ENCODE results near the gene UBR3. TPM values are rescaled to one million over a fixed set of nuclear protein-coding genes. Genes with fewer than 3 reads are reported as not detected.
"Not testable (repeated sequence)": the region's sequence is repeated elsewhere in the genome, so short reads cannot be mapped to it uniquely, and the experiment has no call there.

The UBR3 gene
- total and polyA plus RNA-seq, 4 experiments from 2014 or later: 4.3 to 43.5 (median 27.6) TPM

DNA sequence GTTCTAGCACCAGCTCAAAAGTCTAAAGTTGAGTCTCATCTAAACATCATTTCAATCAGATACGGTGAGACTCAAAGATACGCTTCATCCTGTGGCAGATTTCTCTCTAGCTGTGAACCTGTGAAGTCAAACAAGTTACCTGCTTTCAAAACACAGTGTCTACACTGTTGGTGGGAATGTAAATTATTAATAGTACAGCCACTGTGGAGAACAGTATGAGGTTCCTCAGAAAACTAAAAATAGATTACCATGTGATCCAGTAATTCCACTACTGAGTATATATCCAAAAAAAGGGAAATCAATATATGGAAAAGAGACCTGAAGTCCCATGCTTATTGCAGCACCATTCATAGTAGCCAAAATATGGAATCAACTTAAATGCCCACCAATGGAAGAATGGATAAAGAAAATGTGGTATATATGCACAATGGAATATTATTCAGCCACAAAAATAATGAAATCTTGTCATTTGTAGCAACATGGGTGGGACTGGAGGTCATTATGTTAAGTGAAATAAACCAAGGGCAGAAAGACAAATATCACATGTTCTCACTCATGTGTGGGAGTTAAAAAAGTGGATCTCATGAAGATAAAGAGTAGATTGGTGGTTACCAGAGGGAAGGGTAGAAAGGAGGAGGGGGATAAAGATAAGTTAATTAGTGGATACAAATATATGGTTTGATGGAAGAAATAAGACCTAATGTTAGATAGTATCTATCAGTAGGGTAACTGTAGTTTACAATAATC lies 11.7 kb downstream of the UBR3 start:
- DNase-seq: no peak
- peaks cover 4 to 9% of the 10 kb centered on the region in 2 donors for H3K36me3 Mint-ChIP-seq
- H3K27ac ChIP-seq (ENCODE audit: low read depth, low read length): no peak overlapping the region
- H3K4me3 ChIP-seq (ENCODE audit: low read length in 2 of 2): no peak overlapping the region
- no peaks in the 10 kb centered on the region for H3K27me3 Mint-ChIP-seq
- ChIA-PET CTCF (ENCODE audit: partially characterized antibody) (interaction anchor here (1.8 kb wide), 1 partner anchor 14 kb away, joined by 5 read pairs; the partner anchor contains the start of gene METTL5), POLR2A (ENCODE audit: partially characterized antibody) (no interaction called here)
- H3K9me3 ChIP-seq (ENCODE audit: control insufficient read depth in 1 of 2, low read length in 2 of 2): no peaks in the 10 kb centered on the region
- peaks cover 24% of the 10 kb centered on the region for H3K4me1 ChIP-seq (ENCODE audit: insufficient read depth, low read length)
- H3K27me3 ChIP-seq (ENCODE audit: insufficient read depth, low read length): no peaks in the 10 kb centered on the region
- intact Hi-C loops (cut with micrococcal nuclease): no loop called here
- H3K4me1 Mint-ChIP-seq: peaks cover 34 to 75% (median 53%) of the 10 kb centered on the region in 4 donors
- H3K4me3 Mint-ChIP-seq: no peak overlapping the region
- H3K9me3 Mint-ChIP-seq: no peaks in the 10 kb centered on the region
- peak overlapping the region in 3 of 7 donors; percentile 28 to 75 (median 70) for H3K27ac Mint-ChIP-seq
- no peaks in the 10 kb centered on the region for H3K36me3 ChIP-seq (ENCODE audit: insufficient read depth, low read length)

DNA sequence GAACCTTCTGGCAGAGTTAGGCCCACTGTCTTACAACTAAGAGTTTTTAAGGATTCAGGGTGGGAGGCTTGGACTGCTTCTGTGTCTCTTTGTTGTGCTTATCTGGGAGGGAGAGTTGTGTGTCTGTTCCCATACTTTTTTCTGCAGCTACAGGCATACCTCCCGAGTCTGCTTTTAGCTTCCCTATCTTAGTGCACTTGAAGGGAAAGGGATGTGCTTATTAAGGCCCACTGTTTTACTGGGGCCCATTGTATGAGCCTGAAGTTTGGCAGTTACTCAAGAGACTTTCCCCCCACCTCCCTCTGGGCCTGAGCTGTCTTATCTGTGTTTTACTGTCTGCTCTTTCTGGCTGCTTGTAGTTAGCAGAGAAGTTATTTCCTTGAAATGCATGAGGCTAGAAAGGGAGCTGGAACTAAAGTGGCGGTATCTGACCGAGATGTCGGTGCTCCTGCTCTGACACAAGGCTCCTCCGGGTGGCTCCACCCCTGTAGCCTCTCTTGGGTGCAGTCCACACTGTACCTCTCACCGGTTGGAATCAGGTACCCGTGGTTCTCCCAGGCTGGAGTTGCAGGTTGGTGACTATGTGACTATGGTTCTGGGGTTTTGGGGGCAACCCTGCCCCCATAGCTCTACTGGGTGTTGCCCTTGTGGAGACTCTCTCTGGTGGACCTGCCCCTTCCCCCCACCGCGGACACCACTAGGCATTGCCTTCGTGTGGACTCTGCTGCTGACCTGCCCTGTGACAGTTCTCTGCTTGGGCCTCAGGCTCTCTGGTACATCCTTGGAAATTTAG lies 12.9 kb downstream of the UBR3 start:
- no peaks in the 10 kb centered on the region for H3K27me3 Mint-ChIP-seq
- intact Hi-C loops (cut with micrococcal nuclease): no loop called here
- Histone ChIP-seq H3K36me3 (ENCODE audit: insufficient read depth, low read length) (no peaks in the 10 kb centered on the region), H3K4me3 (ENCODE audit: low read length in 2 of 2) (no peak overlapping the region), H3K27ac (ENCODE audit: low read depth, low read length) (no peak overlapping the region), H3K4me1 (ENCODE audit: insufficient read depth, low read length) (peaks cover 14% of the 10 kb centered on the region), H3K9me3 (ENCODE audit: control insufficient read depth in 1 of 2, low read length in 2 of 2) (no peaks in the 10 kb centered on the region), H3K27me3 (ENCODE audit: insufficient read depth, low read length) (no peaks in the 10 kb centered on the region)
- H3K36me3 Mint-ChIP-seq: peaks cover 5 to 14% of the 10 kb centered on the region in 2 donors
- ChIA-PET POLR2A (ENCODE audit: partially characterized antibody) (no interaction called here), CTCF (ENCODE audit: partially characterized antibody) (interaction anchor here (1.8 kb wide), 1 partner anchor 15 kb away, joined by 5 read pairs; the partner anchor contains the start of gene METTL5)
- peaks cover 31 to 70% (median 46%) of the 10 kb centered on the region in 4 donors for H3K4me1 Mint-ChIP-seq
- no peaks in the 10 kb centered on the region for H3K9me3 Mint-ChIP-seq
- DNase-seq: no peak
- peak overlapping the region in 4 of 7 donors; percentile 12 to 62 (median 30) for H3K27ac Mint-ChIP-seq
- H3K4me3 Mint-ChIP-seq: peak overlapping the region in 1 of 8 donors; percentile 47

DNA sequence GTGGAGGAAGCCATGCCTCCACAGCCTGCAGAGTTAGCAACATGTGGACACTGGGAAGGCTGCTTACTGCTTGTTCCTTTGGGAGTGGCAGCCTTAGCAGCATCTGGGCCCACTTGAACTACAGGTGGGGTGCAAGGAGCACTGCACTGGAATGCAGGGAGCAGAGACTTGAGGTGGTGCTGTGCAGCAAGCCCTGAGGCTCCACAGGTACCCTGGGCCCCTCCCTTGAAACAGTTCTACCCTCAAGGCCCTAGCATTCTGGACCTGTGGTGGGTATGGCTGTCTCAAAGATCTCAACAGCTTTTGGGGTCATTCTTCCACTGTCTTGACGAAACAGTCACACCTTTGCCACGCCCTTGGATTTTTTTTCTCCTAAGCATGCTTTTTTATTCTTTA lies 13.5 kb downstream of the UBR3 start:
- CTCF ChIA-PET (ENCODE audit: partially characterized antibody): interaction anchor here (1.8 kb wide), 1 partner anchor 16 kb away, joined by 5 read pairs; the partner anchor contains the start of gene METTL5
- intact Hi-C loops (cut with micrococcal nuclease): no loop called here
- Histone ChIP-seq H3K4me3 (ENCODE audit: low read length in 2 of 2) (no peak overlapping the region), H3K27ac (ENCODE audit: low read depth, low read length) (no peak overlapping the region), H3K9me3 (ENCODE audit: control insufficient read depth in 1 of 2, low read length in 2 of 2) (no peaks in the 10 kb centered on the region), H3K4me1 (ENCODE audit: insufficient read depth, low read length) (peaks cover 14% of the 10 kb centered on the region), H3K36me3 (ENCODE audit: insufficient read depth, low read length) (no peaks in the 10 kb centered on the region), H3K27me3 (ENCODE audit: insufficient read depth, low read length) (no peaks in the 10 kb centered on the region)
- peaks cover 5 to 14% of the 10 kb centered on the region in 2 donors for H3K36me3 Mint-ChIP-seq
- H3K4me3 Mint-ChIP-seq: no peak overlapping the region
- no peaks in the 10 kb centered on the region for H3K27me3 Mint-ChIP-seq
- no peaks in the 10 kb centered on the region for H3K9me3 Mint-ChIP-seq
- peaks cover 31 to 69% (median 43%) of the 10 kb centered on the region in 4 donors for H3K4me1 Mint-ChIP-seq
- peak overlapping the region in 3 of 7 donors; percentile 12 to 46 (median 24) for H3K27ac Mint-ChIP-seq
- POLR2A ChIA-PET (ENCODE audit: partially characterized antibody): no interaction called here
- no peak for DNase-seq

GRCh38 chr2:169841625-169842024 lies 14.4 kb downstream of the UBR3 start:
- H3K9me3 ChIP-seq (ENCODE audit: control insufficient read depth in 1 of 2, low read length in 2 of 2); POLR2A ChIA-PET (ENCODE audit: partially characterized antibody); H3K9me3 Mint-ChIP-seq; H3K36me3 ChIP-seq (ENCODE audit: insufficient read depth, low read length); H3K4me3 Mint-ChIP-seq; intact Hi-C loops (cut with micrococcal nuclease); H3K27ac ChIP-seq (ENCODE audit: low read depth, low read length); DNase-seq; H3K4me3 ChIP-seq (ENCODE audit: low read length in 2 of 2); CTCF ChIA-PET (ENCODE audit: partially characterized antibody); H3K27me3 Mint-ChIP-seq; H3K27ac Mint-ChIP-seq; H3K27me3 ChIP-seq (ENCODE audit: insufficient read depth, low read length): not testable (repeated sequence)
- peaks cover 34 to 69% (median 44%) of the 10 kb centered on the region in 4 donors for H3K4me1 Mint-ChIP-seq
- peaks cover 5 to 14% of the 10 kb centered on the region in 2 donors for H3K36me3 Mint-ChIP-seq
- H3K4me1 ChIP-seq (ENCODE audit: insufficient read depth, low read length): peaks cover 18% of the 10 kb centered on the region

DNA sequence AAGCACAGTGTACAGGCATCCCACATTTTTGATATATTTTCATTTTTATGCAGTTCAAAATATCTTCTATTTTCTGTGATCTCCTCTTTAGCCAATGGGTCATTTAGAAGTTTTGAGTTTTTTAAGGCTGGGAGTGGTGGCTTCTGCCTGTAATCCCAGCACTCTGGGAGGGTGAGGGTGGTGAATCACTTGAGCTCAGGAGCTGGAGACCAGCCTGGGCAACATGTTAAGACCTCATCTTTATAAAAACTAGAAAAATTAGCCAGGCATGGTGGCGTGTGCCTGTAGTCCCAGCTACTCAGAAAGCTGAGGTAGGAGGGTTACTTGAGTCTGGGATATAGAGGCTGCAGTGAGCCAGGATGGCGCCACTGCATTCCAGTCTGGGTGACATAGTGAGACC lies 17.8 kb downstream of the UBR3 start:
- CTCF ChIA-PET (ENCODE audit: partially characterized antibody): no interaction called here
- POLR2A ChIA-PET (ENCODE audit: partially characterized antibody): no interaction called here
- DNase-seq: no peak
- Mint-ChIP-seq H3K9me3 (no peaks in the 10 kb centered on the region), H3K4me1 (peaks cover 32 to 65% (median 44%) of the 10 kb centered on the region in 4 donors), H3K4me3 (no peak overlapping the region), H3K27ac (no peak overlapping the region), H3K36me3 (peaks cover 11 to 27% of the 10 kb centered on the region in 2 donors), H3K27me3 (no peaks in the 10 kb centered on the region)
- intact Hi-C loops (cut with micrococcal nuclease): no loop called here
- Histone ChIP-seq H3K4me3 (ENCODE audit: low read length in 2 of 2) (no peak overlapping the region), H3K27me3 (ENCODE audit: insufficient read depth, low read length) (no peaks in the 10 kb centered on the region), H3K9me3 (ENCODE audit: control insufficient read depth in 1 of 2, low read length in 2 of 2) (no peaks in the 10 kb centered on the region), H3K36me3 (ENCODE audit: insufficient read depth, low read length) (no peaks in the 10 kb centered on the region), H3K4me1 (ENCODE audit: insufficient read depth, low read length) (peaks cover 18% of the 10 kb centered on the region), H3K27ac (ENCODE audit: low read depth, low read length) (no peak overlapping the region)

- peak overlapping the region in 2 of 8 donors; percentile 21 to 22 for H3K4me3 Mint-ChIP-seq
- H3K36me3 ChIP-seq (ENCODE audit: insufficient read depth, low read length); H3K4me3 ChIP-seq (ENCODE audit: low read length in 2 of 2); H3K27ac ChIP-seq (ENCODE audit: low read depth, low read length); H3K9me3 ChIP-seq (ENCODE audit: control insufficient read depth in 1 of 2, low read length in 2 of 2); DNase-seq; H3K9me3 Mint-ChIP-seq; CTCF ChIA-PET (ENCODE audit: partially characterized antibody); intact Hi-C loops (cut with micrococcal nuclease); POLR2A ChIA-PET (ENCODE audit: partially characterized antibody); H3K27me3 ChIP-seq (ENCODE audit: insufficient read depth, low read length); H3K27me3 Mint-ChIP-seq: not testable (repeated sequence)
- peaks cover 14 to 27% of the 10 kb centered on the region in 2 donors for H3K36me3 Mint-ChIP-seq
- H3K4me1 ChIP-seq (ENCODE audit: insufficient read depth, low read length): peaks cover 18% of the 10 kb centered on the region
- H3K4me1 Mint-ChIP-seq: peaks cover 35 to 65% (median 47%) of the 10 kb centered on the region in 4 donors
- H3K27ac Mint-ChIP-seq: peak overlapping the region in 1 of 7 donors; percentile 65
Measured at GRCh38 chr2:169848959-169849693, 21.9 kb downstream of the UBR3 start.

- POLR2A ChIA-PET (ENCODE audit: partially characterized antibody): no interaction called here
- Mint-ChIP-seq H3K9me3 (no peaks in the 10 kb centered on the region), H3K4me1 (peaks cover 32 to 63% (median 47%) of the 10 kb centered on the region in 4 donors), H3K27me3 (no peaks in the 10 kb centered on the region), H3K4me3 (peak overlapping the region in 4 of 8 donors; percentile 1 to 22 (median 14)), H3K36me3 (peaks cover 13 to 25% of the 10 kb centered on the region in 2 donors), H3K27ac (peak overlapping the region in 2 of 7 donors; percentile 52 to 65)
- H3K27me3 ChIP-seq (ENCODE audit: insufficient read depth, low read length): no peaks in the 10 kb centered on the region
- H3K4me1 ChIP-seq (ENCODE audit: insufficient read depth, low read length): peaks cover 18% of the 10 kb centered on the region
- no peaks in the 10 kb centered on the region for H3K9me3 ChIP-seq (ENCODE audit: control insufficient read depth in 1 of 2, low read length in 2 of 2)
- H3K4me3 ChIP-seq (ENCODE audit: low read length in 2 of 2): no peak overlapping the region
- CTCF ChIA-PET (ENCODE audit: partially characterized antibody): no interaction called here
- no peak for DNase-seq
- no peaks in the 10 kb centered on the region for H3K36me3 ChIP-seq (ENCODE audit: insufficient read depth, low read length)
- no peak overlapping the region for H3K27ac ChIP-seq (ENCODE audit: low read depth, low read length)
- intact Hi-C loops (cut with micrococcal nuclease): no loop called here
Measured at GRCh38 chr2:169849710-169850109, 22.5 kb downstream of the UBR3 start.

All from CD4-positive, alpha-beta memory T cell (primary cell).